Medulla oblongata (tissue), 1 donor: ENCODE data around the gene MSANTD3.

Experiments
- DNase-seq: peaks from one replicate; pipeline ENCODE4 v3.0.0-alpha.2; 2015; ENCODE audit errors: extremely low spot score

Gene MSANTD3

DNA sequence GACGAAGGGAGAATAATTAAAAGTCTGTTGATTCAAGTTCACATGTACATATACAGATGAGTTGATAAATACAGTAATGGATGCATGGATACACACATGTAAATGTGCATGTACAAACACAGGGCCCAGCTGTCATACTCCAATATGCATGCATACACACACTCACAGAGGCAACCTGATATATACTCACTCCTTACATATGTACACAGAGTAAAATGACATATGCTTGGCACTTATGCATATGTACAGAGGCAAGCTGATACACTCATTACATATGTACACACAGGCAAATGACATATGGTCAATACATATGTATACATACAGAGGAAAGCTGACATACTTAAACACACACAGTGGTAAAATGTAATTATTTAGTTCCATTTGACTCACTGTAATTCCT lies 38.8 kb downstream of the MSANTD3 start:
- DNase-seq = no peak

DNA sequence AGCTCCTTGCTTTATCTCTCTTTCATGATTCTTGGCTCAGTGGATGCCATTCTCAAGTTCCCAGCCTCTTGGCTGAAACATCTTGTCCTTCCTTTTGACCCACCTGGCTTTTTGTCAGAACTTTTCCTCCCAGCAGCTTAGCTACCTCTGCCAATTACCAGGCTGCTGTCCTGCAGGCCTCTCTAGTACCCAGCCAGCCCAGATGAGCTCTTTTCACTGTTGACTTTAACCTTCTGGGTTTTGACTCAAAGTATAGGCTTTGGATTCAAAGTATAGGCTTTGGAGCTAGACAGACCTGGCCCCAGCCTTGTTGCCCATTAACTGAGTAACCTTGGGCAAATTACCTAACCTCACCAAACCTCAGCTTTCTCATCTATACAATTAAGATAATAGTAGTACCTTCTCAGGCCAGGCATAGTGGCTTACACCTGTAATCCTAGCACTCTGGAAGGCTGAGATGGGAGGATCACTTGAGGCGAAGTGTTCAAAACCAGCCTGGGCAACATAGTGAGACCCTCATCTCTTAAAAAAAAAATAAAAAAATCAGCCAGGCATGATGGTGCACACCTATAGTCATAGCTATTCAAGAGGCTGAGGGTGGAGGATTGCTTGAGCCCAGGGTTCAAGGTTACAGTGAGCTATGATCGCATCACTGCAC lies 39.4 kb downstream of the MSANTD3 start:
- DNase-seq = peak; percentile 71

DNA sequence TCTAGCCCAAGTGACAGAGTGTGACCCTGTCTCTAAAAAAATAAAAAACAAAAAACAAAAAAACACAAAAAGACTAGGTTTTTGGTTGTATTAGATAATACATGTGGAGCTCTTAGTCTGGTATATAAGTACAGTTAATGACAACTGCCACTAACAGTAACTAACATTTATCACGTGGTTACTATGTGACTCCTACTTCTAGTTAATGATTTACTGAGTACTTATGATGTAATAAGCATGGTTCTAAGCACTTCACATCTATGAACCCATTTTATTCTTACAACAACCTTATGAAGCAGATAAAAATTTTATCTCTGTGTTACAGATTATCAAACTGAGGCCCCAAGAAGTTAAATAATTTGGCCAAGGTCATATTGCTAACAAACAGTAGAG lies 39.9 kb downstream of the MSANTD3 start:
- no peak for DNase-seq

DNA sequence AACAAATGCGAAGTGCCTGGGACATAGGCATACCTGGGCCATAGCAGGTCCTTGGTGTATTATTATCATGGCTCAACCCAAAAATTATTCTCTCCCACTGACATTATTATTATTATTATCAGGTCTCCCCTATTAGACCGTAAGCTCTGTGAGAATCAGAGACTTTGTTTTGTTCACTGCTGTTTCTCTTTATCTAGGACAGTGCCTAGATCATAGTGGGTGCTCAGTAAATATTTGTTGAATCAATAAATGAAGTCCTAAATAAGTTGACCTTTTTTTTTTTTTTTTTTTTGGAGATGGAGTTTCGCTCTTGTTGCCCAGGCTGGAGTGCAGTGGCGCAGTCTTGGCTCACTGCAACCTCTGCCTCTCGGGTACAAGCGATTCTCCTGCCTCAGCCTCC lies 41.1 kb downstream of the MSANTD3 start:
- no peak for DNase-seq

DNA sequence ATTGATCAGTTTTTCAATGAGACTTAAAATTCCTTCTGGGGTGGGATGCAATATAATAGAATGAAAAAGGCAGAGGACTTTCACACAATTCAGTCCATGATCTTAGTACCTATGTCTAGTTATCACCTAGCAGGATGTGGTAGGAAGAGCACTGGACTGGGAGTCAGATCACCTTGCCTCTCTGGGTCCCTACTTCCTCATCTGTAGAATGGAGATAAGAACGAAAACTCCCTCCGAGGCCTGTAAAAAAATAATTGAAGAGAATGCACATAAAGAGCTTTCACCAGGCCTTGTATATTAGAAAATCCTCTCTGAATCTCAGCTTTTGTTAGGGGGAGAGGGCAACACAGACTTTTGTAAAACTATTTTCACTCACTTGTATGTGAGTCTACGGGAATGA lies 45.3 kb downstream of the MSANTD3 start:
- no peak for DNase-seq

DNA sequence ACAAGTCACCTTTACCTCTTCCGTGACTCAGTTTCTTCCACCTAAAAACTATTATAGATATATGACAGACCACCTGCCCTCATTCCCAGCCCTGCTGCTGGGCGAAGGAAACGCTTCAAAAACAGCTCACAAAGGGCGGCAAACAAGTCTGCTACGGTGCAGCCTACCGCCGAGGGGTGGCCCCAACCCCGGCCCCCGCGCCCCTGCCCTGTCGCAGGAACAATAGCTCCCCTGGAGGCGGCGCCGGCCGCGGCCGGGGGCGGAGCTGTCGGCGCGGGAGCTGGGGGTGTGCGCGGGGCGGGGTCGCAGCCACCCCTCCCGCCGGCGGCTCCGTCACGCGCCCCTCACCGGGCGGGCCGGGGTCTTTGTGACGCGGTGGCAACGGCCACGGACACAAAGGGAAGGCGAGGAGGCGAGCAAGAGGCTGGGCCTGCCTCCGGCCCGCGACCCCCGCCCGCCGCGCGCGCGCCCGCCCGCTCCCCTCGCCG lies 45.9 kb downstream of the MSANTD3 start, which contains the start of gene TMEFF1:
Gene TMEFF1 (plus strand): TSS at position 362 of the 488 bp plus-strand sequence. CDS start 396 bp downstream, outside the sequence.
- DNase-seq = peak; percentile 80

DNA sequence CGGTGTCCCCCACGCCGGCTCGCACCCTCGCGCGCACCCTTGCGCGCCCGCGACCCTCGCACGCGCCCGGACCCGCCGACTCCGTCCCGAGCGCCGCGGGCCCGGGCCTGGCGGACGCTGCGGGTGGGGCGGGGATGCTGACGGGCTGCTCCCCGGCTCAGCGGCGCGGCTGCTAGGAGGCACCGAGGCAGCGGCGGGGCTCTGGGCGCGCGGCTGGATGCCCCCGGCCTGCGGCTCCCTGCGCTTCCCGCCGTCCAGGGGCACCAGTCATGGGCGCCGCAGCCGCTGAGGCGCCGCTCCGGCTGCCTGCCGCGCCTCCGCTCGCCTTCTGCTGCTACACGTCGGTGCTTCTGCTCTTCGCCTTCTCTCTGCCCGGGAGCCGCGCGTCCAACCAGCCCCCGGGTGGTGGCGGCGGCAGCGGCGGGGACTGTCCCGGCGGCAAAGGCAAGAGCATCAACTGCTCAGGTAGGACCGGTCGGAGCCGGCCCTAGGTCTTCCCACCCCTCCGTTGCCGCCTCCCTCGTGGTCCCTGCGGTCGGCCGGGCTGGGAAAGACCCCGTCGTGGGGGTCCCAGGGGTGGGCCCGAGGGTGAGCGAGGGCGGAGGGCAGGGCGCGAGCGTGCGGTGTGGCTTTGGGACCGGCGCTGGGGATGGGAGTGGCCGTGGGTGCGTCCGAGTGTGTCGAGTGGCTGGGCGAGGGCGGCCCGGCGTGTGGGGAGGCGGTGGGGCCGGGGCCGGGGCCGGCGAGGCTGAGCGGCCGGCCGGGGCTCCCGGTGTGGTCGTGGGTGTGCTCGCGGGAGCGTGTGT lies 46.5 kb downstream of the MSANTD3 start:
- no peak for DNase-seq

DNA sequence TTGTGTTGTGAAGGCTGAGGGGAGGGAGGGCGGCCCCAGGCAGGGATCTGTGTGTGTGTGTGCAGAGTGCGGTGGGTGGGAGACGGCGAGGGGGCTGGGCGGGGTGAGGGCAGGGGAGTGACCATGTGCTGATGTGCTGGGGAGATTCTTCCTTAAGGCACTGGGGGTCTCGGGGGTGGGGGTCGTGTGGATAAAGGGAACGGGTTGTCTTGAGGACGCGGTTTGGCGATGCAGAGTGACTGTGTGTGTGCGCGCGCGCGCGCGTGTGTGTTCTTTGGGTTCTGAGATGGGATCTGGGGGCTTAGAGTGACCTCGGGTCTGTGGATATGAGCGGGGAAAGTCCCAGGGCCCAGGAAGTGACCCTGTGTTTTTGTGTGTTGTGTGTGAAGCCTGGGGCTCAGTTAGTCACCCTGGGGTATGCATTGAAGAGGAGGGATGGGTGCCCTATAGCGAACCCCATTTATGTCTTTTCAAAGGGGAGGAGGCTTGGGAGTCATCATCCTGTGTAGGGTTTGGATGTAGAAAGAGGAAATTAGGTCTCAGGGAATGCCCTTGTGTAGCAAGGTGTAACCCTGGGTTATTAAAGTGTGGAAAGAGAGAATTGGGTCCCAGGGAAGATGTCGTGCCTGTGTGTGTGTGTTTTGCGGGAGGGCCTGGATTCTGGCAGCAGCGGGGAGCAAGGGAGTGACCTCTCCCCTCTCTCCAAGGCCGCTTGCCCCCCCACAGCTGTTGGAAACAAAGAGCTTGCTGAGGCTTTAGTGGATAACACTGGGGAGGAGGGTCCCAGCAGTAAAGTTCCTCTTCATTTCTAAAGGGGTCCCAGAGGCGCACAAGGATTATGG lies 47.4 kb downstream of the MSANTD3 start:
- no peak for DNase-seq

DNA sequence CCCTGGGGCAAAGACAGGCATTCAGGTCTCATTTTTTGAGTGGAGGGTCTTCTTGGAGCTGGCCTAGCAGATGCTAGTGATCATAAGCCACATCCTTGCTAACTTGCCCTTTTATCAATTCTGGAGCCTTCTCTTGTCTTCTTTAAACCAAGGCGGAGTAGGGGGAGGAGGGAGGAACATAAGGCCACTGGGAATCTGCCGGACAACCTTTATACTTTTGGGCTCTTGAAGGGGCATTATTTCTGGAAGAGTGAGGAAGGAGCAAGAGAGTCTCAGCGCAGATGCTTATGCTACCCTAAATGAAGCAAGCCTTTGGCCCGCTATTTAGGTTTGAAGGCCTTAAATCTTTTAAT lies 48.0 kb downstream of the MSANTD3 start:
- DNase-seq = no peak

DNA sequence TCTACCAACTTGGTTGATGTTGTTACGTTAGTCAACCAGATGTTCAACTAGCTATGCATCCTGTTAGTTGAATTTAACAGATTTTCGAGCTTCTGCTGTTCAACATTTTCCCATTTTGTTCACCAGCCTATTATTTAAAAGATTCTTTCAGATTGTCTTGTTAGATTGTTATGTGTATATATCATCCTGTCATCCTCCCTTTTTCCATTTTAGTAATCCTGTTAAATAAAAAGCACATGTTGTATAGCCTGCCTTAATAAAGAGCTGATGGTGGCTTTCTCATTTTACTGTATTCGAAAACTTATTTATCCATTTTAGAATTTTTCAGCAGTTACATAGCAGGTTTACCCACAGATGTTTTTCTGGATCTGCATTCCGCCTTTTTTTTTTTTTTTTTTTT lies 50.3 kb downstream of the MSANTD3 start:
- DNase-seq = no peak

DNA sequence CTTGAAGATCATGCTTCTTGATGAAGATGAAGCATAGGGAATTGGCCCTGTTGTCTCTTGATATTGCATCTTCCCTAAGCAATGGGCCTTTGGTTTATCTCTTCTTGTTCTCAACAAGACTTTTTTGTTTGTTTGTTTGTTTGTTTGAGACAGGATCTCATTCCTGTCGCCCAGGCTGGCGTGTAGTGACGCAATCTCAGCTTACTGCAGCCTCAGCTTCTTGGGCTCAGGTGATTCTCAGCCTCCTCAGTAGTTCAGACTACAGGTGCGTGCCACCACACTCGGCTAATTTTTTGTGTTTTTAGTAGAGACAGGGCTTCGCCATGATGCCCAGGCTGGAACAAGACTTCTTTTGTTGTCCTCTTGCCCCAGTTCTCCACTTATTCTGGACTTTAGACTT lies 51.2 kb downstream of the MSANTD3 start:
- DNase-seq = no peak

DNA sequence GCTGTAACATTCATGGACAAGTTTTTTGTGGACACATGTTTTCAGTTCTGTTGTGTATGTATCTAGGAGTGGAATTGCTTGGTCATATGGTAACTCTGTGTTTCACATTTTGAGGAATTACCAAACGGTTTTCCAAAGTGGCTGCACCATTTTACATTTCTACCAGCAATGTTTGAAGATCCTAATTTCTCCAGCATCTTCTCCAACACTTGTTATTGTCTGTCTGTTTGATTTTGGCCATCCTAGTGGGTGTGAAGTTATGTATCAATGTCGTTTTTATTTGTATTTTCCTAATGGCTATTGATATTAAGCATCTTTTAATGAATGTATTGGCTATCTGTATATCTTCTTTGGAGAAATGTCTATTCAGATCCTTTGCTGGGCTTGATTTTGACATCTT lies 52.9 kb downstream of the MSANTD3 start:
- DNase-seq = no peak

DNA sequence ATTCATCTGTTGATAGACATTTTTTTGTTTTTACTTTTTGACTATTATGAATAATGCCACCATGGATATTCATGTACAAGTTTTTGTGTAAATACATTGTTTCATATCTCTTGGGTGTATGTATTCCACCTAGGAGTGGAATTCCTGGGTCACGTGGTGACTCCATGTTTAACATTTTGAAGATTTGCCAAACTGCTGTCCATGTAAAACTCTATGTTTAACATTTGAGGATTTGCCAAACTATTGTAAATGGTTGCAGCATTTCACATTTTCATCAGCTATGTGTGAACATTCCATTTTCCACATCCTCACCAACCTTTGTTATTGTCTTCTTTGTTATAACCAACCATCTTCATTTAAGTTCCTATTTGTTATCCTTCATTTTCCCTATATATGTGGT lies 58.3 kb downstream of the MSANTD3 start:
- no peak for DNase-seq

DNA sequence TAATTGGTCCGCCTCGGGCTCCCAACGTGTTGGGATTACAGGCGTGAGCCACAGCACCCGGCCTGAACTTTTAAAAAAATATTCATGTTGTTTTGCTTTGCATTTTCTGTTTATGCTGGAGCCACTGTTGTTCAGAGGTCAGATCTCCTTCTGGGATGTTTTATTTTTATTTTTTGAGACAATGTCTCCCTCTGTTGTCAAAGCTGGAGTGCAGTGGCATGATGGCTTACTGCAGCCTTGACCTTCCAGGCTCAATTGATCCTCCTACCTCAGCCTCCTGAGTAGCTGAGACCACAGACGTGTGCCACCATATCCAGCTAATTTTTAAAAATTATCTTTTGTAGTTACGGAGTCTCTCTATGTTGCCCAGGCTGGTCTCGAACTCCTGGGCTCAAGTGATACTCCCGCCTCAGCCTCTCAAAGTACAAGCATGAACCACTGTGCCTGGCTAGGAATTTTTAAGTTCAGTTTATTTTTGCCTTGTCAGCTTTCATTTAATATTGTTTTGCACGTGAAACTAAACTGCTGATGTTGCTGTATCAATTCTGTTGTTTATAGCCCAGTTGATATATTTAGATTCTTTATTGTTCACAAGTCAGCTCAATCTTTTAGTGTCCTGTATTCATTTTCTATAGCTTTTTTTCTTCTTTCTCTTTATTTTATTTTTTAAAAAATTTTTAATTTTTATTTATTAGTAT lies 59.7 kb downstream of the MSANTD3 start:
- DNase-seq = no peak

DNA sequence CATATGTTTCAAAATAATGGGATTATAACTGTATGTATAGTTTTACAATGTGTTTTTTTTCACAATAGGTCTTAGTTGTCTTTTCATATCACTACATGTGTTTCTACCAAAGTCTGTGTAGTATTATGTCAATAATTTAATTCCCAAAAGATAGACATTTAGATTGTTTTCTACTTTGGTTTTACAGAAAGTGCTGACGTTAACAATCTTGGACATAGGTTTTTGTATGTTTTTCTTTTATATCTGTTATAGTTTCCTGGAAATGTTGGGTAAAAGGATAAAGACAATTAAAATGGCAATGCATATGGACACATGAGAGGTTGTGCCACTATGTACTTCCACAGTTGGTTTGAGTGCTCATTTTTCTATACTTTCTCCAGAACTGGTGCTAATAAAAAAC lies 61.2 kb downstream of the MSANTD3 start:
- DNase-seq = no peak

DNA sequence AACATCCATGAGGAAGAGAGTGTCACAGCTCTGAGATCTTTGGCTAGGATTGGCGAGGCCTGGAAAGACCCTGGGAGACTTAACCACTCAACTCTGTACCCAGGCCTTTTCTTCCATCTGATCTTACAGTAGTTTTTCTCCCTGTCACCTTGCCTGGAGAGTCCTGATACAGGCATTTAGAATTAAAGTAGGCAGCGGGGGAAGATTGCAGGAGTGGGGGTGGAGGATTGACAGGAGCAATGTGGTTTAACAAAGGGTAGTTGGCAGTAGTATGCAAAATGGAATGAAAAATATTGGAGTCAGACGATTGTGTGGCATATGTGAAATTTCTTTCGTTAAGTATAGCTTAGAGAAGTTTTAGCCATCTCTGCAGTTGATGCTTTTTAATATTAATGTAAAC lies 62.9 kb downstream of the MSANTD3 start:
- no peak for DNase-seq

DNA sequence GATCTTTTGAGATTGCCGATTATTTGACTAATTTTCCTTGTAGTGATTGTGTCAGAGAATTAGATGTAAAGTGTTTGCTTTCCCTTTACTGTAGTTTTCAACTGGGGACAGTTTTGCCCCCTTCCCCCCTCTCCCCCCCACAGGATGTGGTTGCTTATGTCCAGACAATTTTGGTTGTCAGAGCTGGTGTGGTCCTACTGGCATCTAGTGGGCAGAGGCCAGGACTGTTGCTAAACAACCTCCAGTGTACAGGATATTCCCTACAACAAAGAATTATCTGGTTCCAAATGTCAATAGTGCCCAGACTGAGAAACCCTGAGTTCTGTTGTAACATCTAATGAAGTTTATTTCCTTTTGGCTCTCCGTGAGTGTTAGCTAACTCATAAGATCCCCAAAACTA lies 66.0 kb downstream of the MSANTD3 start:
- DNase-seq = no peak

DNA sequence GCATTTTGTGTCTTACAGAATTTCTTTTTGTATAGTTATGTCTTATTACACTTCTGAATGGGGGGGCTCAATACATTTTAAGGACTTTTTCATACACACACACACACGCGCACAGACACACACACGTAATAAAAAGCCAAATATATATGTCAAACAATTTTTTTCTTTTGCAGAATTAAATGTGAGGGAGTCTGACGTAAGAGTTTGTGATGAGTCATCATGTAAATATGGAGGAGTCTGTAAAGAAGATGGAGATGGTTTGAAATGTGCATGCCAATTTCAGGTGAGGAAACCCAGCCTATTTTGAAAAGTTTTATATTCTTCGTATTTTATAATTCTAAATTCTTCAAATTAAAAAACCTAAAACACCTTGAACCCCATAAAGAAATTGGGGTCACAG lies 71.6 kb downstream of the MSANTD3 start:
- DNase-seq = no peak

DNA sequence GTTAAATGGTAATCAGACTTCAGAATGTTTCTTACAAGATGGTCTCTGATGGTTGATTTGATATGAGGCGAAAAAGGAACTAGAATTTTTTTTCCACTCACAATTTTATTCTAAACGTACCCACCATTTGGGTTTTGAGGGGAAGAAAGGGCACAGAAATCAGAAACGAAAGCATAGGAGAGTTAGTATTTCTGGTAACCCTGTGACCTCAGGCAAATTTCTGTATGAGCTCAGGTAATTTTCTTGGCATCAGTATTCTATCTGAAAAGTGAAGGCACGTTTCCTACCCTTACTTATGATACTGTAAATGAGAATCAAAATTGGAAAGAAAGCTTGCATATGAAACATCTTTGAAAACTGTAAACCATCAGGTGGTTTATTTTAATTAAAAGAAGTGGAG lies 72.5 kb downstream of the MSANTD3 start:
- no peak for DNase-seq

DNA sequence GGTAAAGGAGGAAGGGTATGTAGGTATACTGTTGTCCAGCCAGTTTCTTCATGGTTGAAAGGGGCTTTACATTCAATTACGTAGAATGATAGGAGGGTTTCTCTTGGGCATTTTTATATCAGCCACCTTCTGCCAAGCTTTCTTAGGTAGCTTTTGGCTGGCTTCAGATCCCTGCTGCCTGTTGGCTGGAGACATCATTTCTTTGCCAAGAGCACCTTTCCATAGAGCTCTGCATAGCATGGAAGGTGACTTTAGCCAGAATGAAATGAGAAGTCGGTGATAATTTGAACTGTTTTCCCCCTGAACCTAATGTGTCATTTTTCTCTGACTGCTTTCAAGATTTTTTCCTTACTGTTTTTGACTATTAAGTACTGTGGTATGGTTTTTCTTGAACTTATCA lies 72.9 kb downstream of the MSANTD3 start:
- no peak for DNase-seq
